ENCODE measurements around the gene KLF17.
"Not testable (repeated sequence)": the region's sequence is repeated elsewhere in the genome, so short reads cannot be mapped to it uniquely, and the experiment has no call there.

Gene KLF17

DNA sequence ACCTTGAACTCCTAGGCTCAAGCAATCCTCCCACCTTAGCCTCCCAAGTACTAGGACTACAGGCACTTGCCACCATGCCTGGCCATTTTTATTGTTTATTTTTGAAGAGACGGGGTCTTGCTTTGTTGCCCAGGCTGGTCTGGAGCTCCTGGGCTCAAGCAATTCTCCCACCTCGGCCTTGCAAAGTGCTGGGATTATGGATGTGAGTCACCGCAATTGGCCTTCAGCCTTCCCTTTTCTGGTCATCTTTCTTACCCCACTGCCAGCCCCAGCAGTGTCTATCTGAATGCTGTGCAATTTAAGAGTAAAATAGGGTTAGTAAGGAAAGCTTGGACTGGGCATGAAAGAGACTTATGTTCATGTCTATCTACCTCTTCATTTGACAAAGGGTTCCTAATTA is 6.1 kb upstream of the KLF17 start:
- Histone ChIP-seq H3K27me3 (ENCODE audit: control insufficient read depth, insufficient read depth, low read length) (peaks cover 3% of the 10 kb centered on the region), H3K4me3 (ENCODE audit: low read length) (no peak overlapping the region), H3K4me1 (ENCODE audit: control insufficient read depth, insufficient read depth, low read length) (peaks cover 8% of the 10 kb centered on the region), H3K9ac (ENCODE audit: low read depth, low read length) (no peak overlapping the region), H3K9me3 (replicated peaks; ENCODE audit: low read length) (no peaks in the 10 kb centered on the region), H3K36me3 (ENCODE audit: insufficient read depth, low read length) (no peaks in the 10 kb centered on the region), H3K4me2 (ENCODE audit: low read length) (no peak overlapping the region)

- H3K36me3 ChIP-seq (ENCODE audit: insufficient read depth, low read length): no peaks in the 10 kb centered on the region
- H3K4me2 ChIP-seq (ENCODE audit: low read length): no peak overlapping the region
- H3K9me3 ChIP-seq (replicated peaks; ENCODE audit: low read length): no peaks in the 10 kb centered on the region
- peaks cover 4% of the 10 kb centered on the region for H3K4me1 ChIP-seq (ENCODE audit: control insufficient read depth, insufficient read depth, low read length)
- no peak overlapping the region for H3K4me3 ChIP-seq (ENCODE audit: low read length)
- no peak overlapping the region for H3K9ac ChIP-seq (ENCODE audit: low read depth, low read length)
- H3K27me3 ChIP-seq (ENCODE audit: control insufficient read depth, insufficient read depth, low read length): peaks cover 3% of the 10 kb centered on the region
Observed at GRCh38 chr1:44113095-44113609, 5.5 kb upstream of the KLF17 start.

GRCh38 chr1:44114098-44114497 is 4.5 kb upstream of the KLF17 start:
- Histone ChIP-seq H3K4me1 (ENCODE audit: control insufficient read depth, insufficient read depth, low read length) (no peaks in the 10 kb centered on the region), H3K9me3 (replicated peaks; ENCODE audit: low read length) (no peaks in the 10 kb centered on the region), H3K9ac (ENCODE audit: low read depth, low read length) (no peak overlapping the region), H3K27me3 (ENCODE audit: control insufficient read depth, insufficient read depth, low read length) (peaks cover 3% of the 10 kb centered on the region), H3K36me3 (ENCODE audit: insufficient read depth, low read length) (no peaks in the 10 kb centered on the region), H3K4me3 (ENCODE audit: low read length) (no peak overlapping the region), H3K4me2 (ENCODE audit: low read length) (no peak overlapping the region)

- not testable (repeated sequence) for H3K4me2 ChIP-seq (ENCODE audit: low read length); H3K9me3 ChIP-seq (replicated peaks; ENCODE audit: low read length); H3K9ac ChIP-seq (ENCODE audit: low read depth, low read length); H3K4me1 ChIP-seq (ENCODE audit: control insufficient read depth, insufficient read depth, low read length); H3K36me3 ChIP-seq (ENCODE audit: insufficient read depth, low read length); H3K4me3 ChIP-seq (ENCODE audit: low read length)
- H3K27me3 ChIP-seq (ENCODE audit: control insufficient read depth, insufficient read depth, low read length): peaks cover 27% of the 10 kb centered on the region
Observed at GRCh38 chr1:44117272-44117671, 1.3 kb upstream of the KLF17 start.

GRCh38 chr1:44119525-44119924 is 904 bp downstream of the KLF17 start:
- Histone ChIP-seq H3K36me3 (ENCODE audit: insufficient read depth, low read length) (no peaks in the 10 kb centered on the region), H3K4me2 (ENCODE audit: low read length) (no peak overlapping the region), H3K4me1 (ENCODE audit: control insufficient read depth, insufficient read depth, low read length) (no peaks in the 10 kb centered on the region), H3K9ac (ENCODE audit: low read depth, low read length) (no peak overlapping the region), H3K27me3 (ENCODE audit: control insufficient read depth, insufficient read depth, low read length) (peaks cover 26% of the 10 kb centered on the region), H3K9me3 (replicated peaks; ENCODE audit: low read length) (no peaks in the 10 kb centered on the region), H3K4me3 (ENCODE audit: low read length) (no peak overlapping the region)

DNA sequence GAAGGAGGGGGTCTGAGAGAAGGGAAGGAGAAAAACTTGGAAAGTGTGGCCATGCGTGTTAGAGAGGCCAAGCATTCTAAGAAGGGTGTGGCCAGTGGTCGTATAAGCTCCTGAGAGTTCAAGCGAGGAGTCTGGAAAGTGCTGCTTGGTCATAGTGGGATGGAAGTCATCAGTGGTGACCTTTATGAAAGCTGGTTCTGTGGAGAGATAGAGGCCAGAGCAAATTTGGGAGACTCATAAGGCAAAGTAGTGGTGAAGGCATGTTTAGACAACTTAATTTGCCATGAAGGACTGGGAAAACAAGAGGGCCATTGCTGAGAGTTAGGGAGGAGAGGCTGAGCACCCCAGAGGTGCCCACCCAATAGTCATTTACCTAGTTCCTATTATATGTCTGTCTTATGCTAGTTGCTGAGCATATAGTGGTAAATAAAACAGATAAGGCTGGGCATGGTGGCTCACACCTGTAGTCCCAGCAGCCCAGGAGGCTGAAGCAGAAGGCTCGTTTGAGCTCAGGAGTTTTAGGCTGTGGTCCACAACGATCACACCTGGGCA is 1.9 kb downstream of the KLF17 start:
- H3K9ac ChIP-seq (ENCODE audit: low read depth, low read length): no peak overlapping the region

DNA sequence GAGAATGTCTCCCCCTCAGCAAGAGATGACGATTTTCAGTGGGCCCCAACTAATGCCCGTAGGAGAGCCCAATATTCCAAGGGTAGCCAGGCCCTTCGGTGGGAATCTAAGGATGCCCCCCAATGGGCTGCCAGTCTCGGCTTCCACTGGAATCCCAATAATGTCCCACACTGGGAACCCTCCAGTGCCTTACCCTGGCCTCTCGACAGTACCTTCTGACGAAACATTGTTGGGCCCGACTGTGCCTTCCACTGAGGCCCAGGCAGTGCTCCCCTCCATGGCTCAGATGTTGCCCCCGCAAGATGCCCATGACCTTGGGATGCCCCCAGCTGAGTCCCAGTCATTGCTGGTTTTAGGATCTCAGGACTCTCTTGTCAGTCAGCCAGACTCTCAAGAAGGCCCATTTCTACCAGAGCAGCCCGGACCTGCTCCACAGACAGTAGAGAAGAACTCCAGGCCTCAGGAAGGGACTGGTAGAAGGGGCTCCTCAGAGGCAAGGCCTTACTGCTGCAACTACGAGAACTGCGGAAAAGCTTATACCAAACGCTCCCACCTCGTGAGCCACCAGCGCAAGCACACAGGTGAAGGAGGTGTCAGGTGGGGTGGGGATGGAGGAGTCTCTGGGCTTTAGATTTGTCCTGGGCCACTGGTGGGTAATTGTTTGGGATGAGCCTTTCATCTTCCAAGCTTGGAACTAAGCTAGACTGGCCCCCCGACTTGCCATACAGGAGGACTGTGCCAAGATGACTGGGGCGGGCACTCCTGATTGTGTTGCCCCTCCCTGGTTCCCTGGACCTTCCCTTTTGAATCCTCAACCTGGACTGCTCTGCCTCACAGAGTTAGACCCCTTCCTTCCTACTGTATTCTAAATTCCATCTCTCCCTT is 11.2 kb downstream of the KLF17 start:
- H3K9me3 ChIP-seq (replicated peaks; ENCODE audit: low read length): no peaks in the 10 kb centered on the region
- no peak overlapping the region for H3K4me2 ChIP-seq (ENCODE audit: low read length)
- H3K36me3 ChIP-seq (ENCODE audit: insufficient read depth, low read length): no peaks in the 10 kb centered on the region
- peaks cover 22% of the 10 kb centered on the region for H3K27me3 ChIP-seq (ENCODE audit: control insufficient read depth, insufficient read depth, low read length)
- H3K4me3 ChIP-seq (ENCODE audit: low read length): no peak overlapping the region
- no peak overlapping the region for H3K9ac ChIP-seq (ENCODE audit: low read depth, low read length)
- H3K4me1 ChIP-seq (ENCODE audit: control insufficient read depth, insufficient read depth, low read length): no peaks in the 10 kb centered on the region

More for the DNA sequence above, 1.9 kb downstream of the KLF17 start:
- Histone ChIP-seq H3K4me1 (ENCODE audit: control insufficient read depth, insufficient read depth, low read length) (no peaks in the 10 kb centered on the region), H3K36me3 (ENCODE audit: insufficient read depth, low read length) (no peaks in the 10 kb centered on the region), H3K9me3 (replicated peaks; ENCODE audit: low read length) (no peaks in the 10 kb centered on the region), H3K4me2 (ENCODE audit: low read length) (no peak overlapping the region), H3K27me3 (ENCODE audit: control insufficient read depth, insufficient read depth, low read length) (peaks cover 26% of the 10 kb centered on the region), H3K4me3 (ENCODE audit: low read length) (no peak overlapping the region)

GRCh38 chr1:44131411-44131810 is 12.8 kb downstream of the KLF17 start:
- Histone ChIP-seq H3K4me3 (ENCODE audit: low read length) (no peak overlapping the region), H3K36me3 (ENCODE audit: insufficient read depth, low read length) (no peaks in the 10 kb centered on the region), H3K4me1 (ENCODE audit: control insufficient read depth, insufficient read depth, low read length) (no peaks in the 10 kb centered on the region), H3K9ac (ENCODE audit: low read depth, low read length) (no peak overlapping the region), H3K9me3 (replicated peaks; ENCODE audit: low read length) (no peaks in the 10 kb centered on the region), H3K27me3 (ENCODE audit: control insufficient read depth, insufficient read depth, low read length) (peaks cover 22% of the 10 kb centered on the region), H3K4me2 (ENCODE audit: low read length) (no peak overlapping the region)

- no peaks in the 10 kb centered on the region for H3K4me1 ChIP-seq (ENCODE audit: control insufficient read depth, insufficient read depth, low read length)
- H3K4me2 ChIP-seq (ENCODE audit: low read length): no peak overlapping the region
- H3K9me3 ChIP-seq (replicated peaks; ENCODE audit: low read length): no peaks in the 10 kb centered on the region
- H3K36me3 ChIP-seq (ENCODE audit: insufficient read depth, low read length): no peaks in the 10 kb centered on the region
- H3K9ac ChIP-seq (ENCODE audit: low read depth, low read length): no peak overlapping the region
- no peak overlapping the region for H3K4me3 ChIP-seq (ENCODE audit: low read length)
- H3K27me3 ChIP-seq (ENCODE audit: control insufficient read depth, insufficient read depth, low read length): peaks cover 28% of the 10 kb centered on the region
Observed at GRCh38 chr1:44134071-44134920, 15.7 kb downstream of the KLF17 start.

GRCh38 chr1:44135886-44136285 is 17.3 kb downstream of the KLF17 start:
- Histone ChIP-seq H3K4me2 (ENCODE audit: low read length) (no peak overlapping the region), H3K4me3 (ENCODE audit: low read length) (no peak overlapping the region), H3K4me1 (ENCODE audit: control insufficient read depth, insufficient read depth, low read length) (no peaks in the 10 kb centered on the region), H3K36me3 (ENCODE audit: insufficient read depth, low read length) (no peaks in the 10 kb centered on the region), H3K27me3 (ENCODE audit: control insufficient read depth, insufficient read depth, low read length) (peaks cover 28% of the 10 kb centered on the region), H3K9me3 (replicated peaks; ENCODE audit: low read length) (no peaks in the 10 kb centered on the region), H3K9ac (ENCODE audit: low read depth, low read length) (no peak overlapping the region)

DNA sequence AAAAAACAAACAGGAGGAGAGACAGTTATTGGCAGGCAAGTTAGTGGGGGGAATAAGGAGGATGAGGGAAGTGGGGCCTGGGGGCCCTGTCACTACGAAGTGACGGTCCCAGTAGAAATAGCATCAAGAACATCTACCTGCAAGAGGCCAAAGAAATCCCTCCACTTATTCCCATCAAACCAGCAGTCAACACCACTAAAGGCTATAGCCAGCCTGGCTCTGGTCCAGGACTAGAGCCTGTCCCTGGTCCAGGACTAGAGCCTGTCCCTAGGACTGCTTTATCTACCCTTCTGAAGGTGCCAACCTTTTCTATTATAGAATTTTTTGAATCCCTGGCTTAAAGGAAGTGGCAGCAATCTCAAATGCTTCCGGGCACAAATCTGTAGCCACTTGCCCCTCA is 19.6 kb downstream of the KLF17 start:
- H3K4me2 ChIP-seq (ENCODE audit: low read length): no peak overlapping the region
- H3K4me1 ChIP-seq (ENCODE audit: control insufficient read depth, insufficient read depth, low read length): no peaks in the 10 kb centered on the region
- H3K4me3 ChIP-seq (ENCODE audit: low read length): no peak overlapping the region
- H3K9me3 ChIP-seq (replicated peaks; ENCODE audit: low read length): no peaks in the 10 kb centered on the region
- no peaks in the 10 kb centered on the region for H3K36me3 ChIP-seq (ENCODE audit: insufficient read depth, low read length)
- peaks cover 24% of the 10 kb centered on the region for H3K27me3 ChIP-seq (ENCODE audit: control insufficient read depth, insufficient read depth, low read length)
- no peak overlapping the region for H3K9ac ChIP-seq (ENCODE audit: low read depth, low read length)
